DOHH2 (cell line): ENCODE results near the gene RHOC.

Source experiments
- CTCF ChIP-seq: fragments of 200-600 bp; sonication (generic); IDR thresholded peaks from one replicate; pipeline ENCODE4 v1.5.1; 2014; ENCODE audit warnings: antibody characterized with exemption, mild to moderate bottlenecking, low read depth, low read length; ENCODE audit not compliant: poor library complexity, severe bottlenecking
- EZH2phosphoT487 ChIP-seq: fragments of 200-600 bp; sonication (generic); IDR thresholded peaks from 2 replicates; pipeline ENCODE4 v1.6.1; 2017; ENCODE audit warnings: borderline replicate concordance, mild to moderate bottlenecking, antibody characterized with exemption, low read length, moderate library complexity, mixed read lengths

DNA sequence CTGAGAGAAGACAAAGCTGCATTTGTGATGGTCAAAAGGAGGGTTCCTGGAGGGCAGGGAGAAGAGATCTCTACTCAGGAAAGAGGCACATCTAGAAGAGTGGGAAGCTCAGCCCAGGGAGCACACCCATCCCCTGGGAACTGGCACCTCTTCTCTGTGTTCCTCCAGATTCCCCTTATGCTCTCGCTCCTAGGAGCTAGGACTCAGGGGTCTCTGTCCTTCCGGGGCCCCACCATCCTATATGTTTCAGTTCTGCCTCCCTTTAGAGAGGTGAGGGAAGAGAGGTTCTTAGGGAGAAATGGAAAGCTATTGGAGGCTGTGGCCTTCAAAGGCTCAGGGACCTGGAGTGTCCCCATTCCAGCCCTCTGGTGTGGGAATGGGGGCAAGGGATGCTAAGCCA lies 12.8 kb upstream of the RHOC start:
- no peak for TF ChIP-seq CTCF
- TF ChIP-seq EZH2phosphoT487, result no peak
